Neural crest cell (in vitro differentiated cells): Measurements from ENCODE around the gene ABCG2. TPM values are rescaled to one million over a fixed set of nuclear protein-coding genes. Genes with fewer than 3 reads are reported as not detected.

Source experiments
- DNase-seq: peaks from one replicate; pipeline ENCODE4 v3.0.0; 2021; ENCODE audit warnings: low read depth, mixed read lengths, low spot score
- H3K27ac Mint-ChIP-seq: one replicate; pipeline ENCODE4 v1.8.0; 2021; ENCODE audit warnings: mild to moderate bottlenecking, mixed read lengths; ENCODE audit not compliant: unreplicated experiment
- H3K27me3 Mint-ChIP-seq: 2 replicates; pipeline ENCODE4 v1.8.0; 2021; ENCODE audit warnings: low read depth, mild to moderate bottlenecking, mixed read lengths
- H3K36me3 Mint-ChIP-seq: 2 replicates; pipeline ENCODE4 v1.8.0; 2021; ENCODE audit warnings: low read depth, mild to moderate bottlenecking, mixed read lengths
- H3K4me1 Mint-ChIP-seq: 2 replicates; pipeline ENCODE4 v1.8.0; 2021; ENCODE audit warnings: mixed read lengths
- H3K4me3 Mint-ChIP-seq: one replicate; pipeline ENCODE4 v1.8.0; 2021; ENCODE audit warnings: mild to moderate bottlenecking, mixed read lengths
- H3K9me3 Mint-ChIP-seq: 2 replicates; pipeline ENCODE4 v1.8.0; 2021; ENCODE audit warnings: mixed read lengths
- total RNA-seq: library from RNA; stranded (reverse); gene quantifications from 2 replicates; pipeline ENCODE4 v1.2.1, GENCODE V29; 2021
- TF ChIP-seq, protein P1 (sequence below): fragments of 200-600 bp; sonication (generic); conservative IDR thresholded peaks from 2 replicates; pipeline ENCODE4 v1.5.0; 2021; ENCODE audit warnings: antibody characterized with exemption, mild to moderate bottlenecking

ABCG2 gene
- total RNA-seq, 1 donor from 2014 or later: 5.1 TPM

DNA sequence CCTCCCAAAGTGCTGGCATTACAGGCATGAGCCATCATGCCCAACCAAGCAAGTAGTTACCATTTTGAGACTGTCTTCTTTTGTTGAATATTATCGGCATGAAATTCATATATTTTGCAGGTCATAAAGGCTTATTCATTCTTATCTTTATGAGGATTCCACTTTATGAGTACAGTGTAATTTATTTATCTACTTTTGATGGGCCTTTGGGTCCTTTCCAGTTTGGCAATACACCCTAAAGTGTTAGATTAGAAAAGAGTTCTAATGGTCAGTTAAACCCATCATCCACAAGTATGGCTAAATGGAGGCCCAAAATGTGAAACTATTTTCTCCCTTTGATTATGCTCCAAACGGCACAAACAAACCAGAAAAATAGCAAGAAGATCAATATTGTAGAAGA, 10.9 kb upstream of the ABCG2 start:
- Mint-ChIP-seq H3K4me3 (no peak overlapping the region), H3K27me3 (no peaks in the 10 kb centered on the region), H3K4me1 (peaks cover 28% of the 10 kb centered on the region), H3K36me3 (no peaks in the 10 kb centered on the region), H3K27ac (no peak overlapping the region), H3K9me3 (no peaks in the 10 kb centered on the region)
- no peak for DNase-seq
- TF ChIP-seq, protein P1, sequence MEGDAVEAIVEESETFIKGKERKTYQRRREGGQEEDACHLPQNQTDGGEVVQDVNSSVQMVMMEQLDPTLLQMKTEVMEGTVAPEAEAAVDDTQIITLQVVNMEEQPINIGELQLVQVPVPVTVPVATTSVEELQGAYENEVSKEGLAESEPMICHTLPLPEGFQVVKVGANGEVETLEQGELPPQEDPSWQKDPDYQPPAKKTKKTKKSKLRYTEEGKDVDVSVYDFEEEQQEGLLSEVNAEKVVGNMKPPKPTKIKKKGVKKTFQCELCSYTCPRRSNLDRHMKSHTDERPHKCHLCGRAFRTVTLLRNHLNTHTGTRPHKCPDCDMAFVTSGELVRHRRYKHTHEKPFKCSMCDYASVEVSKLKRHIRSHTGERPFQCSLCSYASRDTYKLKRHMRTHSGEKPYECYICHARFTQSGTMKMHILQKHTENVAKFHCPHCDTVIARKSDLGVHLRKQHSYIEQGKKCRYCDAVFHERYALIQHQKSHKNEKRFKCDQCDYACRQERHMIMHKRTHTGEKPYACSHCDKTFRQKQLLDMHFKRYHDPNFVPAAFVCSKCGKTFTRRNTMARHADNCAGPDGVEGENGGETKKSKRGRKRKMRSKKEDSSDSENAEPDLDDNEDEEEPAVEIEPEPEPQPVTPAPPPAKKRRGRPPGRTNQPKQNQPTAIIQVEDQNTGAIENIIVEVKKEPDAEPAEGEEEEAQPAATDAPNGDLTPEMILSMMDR: no peak

GRCh38 chr4:88166608-88167007, 8.2 kb upstream of the ABCG2 start:
- Mint-ChIP-seq H3K27me3 (no peaks in the 10 kb centered on the region), H3K36me3 (no peaks in the 10 kb centered on the region), H3K9me3 (no peaks in the 10 kb centered on the region), H3K4me3 (no peak overlapping the region), H3K4me1 (peaks cover 34% of the 10 kb centered on the region), H3K27ac (no peak overlapping the region)
- no peak for DNase-seq
- TF ChIP-seq, protein P1: no peak

DNA sequence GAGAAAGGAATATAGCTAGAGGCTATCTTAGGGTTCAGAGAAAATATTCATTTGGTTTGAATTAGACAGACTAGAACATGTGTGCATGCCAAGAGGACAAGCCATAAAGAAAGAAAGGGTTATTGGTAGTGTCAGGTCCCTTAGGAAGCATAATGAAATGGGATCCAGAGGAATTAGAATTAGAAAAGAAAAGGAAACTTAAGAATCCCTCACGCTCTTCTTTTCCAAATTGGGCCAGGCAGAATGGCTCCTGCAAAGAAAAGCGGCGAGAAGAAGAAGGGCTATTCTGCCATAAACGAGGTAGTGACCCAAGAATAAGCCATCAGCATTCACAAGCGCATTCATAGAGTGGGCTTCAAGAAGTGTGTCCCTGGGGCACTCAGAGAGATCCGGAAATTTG, 4.9 kb upstream of the ABCG2 start:
- Mint-ChIP-seq H3K4me3 (peak overlapping the region; percentile 67), H3K4me1 (peaks cover 37% of the 10 kb centered on the region), H3K27me3 (peaks cover 7% of the 10 kb centered on the region), H3K27ac (peak overlapping the region; percentile 2), H3K36me3 (no peaks in the 10 kb centered on the region), H3K9me3 (no peaks in the 10 kb centered on the region)
- TF ChIP-seq, protein P1: no peak
- no peak for DNase-seq

DNA sequence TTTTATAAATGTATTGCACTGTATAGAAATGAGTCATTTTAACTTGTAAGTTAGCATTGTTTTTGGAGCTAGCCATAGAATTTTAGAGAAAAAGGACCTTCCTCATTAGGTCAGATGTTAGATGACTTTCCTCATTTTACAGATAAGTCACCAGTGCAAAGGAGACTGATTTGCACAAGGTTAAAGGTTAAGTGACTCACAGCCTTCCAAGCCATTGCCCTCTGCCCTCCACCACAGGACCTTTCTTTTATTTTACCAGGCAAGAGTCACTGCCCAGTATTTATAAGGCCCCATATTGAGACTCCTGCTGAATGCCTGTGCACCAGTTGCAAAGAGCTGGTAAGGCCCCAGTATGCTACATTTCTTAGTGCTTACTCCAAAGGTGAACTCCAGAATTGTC, 4.2 kb upstream of the ABCG2 start:
- Mint-ChIP-seq H3K27ac (no peak overlapping the region), H3K36me3 (no peaks in the 10 kb centered on the region), H3K27me3 (peaks cover 14% of the 10 kb centered on the region), H3K9me3 (no peaks in the 10 kb centered on the region), H3K4me3 (peak overlapping the region; percentile 67), H3K4me1 (peaks cover 45% of the 10 kb centered on the region)
- TF ChIP-seq, protein P1: no peak
- peak; percentile 26 for DNase-seq

DNA sequence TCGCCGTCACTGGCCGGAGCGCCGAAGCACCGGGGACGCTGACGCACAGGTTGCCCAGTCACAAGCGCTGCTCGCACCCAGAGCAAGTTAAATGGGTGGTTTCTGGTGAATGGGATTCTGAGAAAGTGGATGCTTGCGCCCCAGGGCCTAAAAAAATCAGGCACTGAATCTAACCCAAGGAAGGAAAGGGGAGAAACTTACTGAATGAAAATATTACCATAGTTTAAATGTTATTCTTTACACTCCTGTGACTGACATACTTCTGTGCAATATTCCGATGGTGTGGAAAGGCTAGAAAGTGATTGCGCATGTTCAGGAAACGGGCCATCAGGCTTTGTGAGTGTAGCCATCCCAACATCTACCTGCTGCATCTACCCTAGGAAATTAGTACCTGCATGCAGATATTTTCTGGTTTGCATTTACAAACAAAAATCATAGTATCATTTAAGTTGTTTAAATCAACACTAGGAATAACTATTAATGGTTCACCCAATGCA, 838 bp upstream of the ABCG2 start:
- Mint-ChIP-seq H3K36me3 (no peaks in the 10 kb centered on the region), H3K9me3 (no peaks in the 10 kb centered on the region), H3K4me1 (peaks cover 35% of the 10 kb centered on the region), H3K27me3 (peaks cover 20% of the 10 kb centered on the region), H3K27ac (peak overlapping the region; percentile 25), H3K4me3 (peak overlapping the region; percentile 86)
- TF ChIP-seq, protein P1: no peak
- DNase-seq: no peak
